Lung (tissue), 12 donors: ENCODE measurements around the gene NIPAL3. TPM values are rescaled to one million over a fixed set of nuclear protein-coding genes. Genes with fewer than 3 reads are reported as not detected.

Experiments used
- ATAC-seq: fragments of 200-7000 bp; cut with Tn5 transposase; one replicate; pipeline ENCODE4 v1.9.1; 2020; ENCODE audit warnings: moderate number of reproducible peaks; ENCODE audit not compliant: insufficient read depth, low FRiP score
- DNase-seq, 3 donors: peaks; one replicate each; pipeline ENCODE4 v3.0.0-alpha.2; 2013 to 2017
- H3K27ac ChIP-seq, 2 donors: one replicate each; pipeline ENCODE4 v1.5.1; 2013; ENCODE audit warnings: mild to moderate bottlenecking in 2 of 2, moderate library complexity in 2 of 2, control low read depth in 1 of 2, inconsistent platforms in 1 of 2, low read depth in 1 of 2, low read length in 1 of 2
- H3K27me3 ChIP-seq, 3 donors: one replicate each; pipeline ENCODE4 v1.5.1; 2013; ENCODE audit warnings: low read length in 2 of 3; ENCODE audit not compliant: control insufficient read depth in 3 of 3, insufficient read depth in 3 of 3
- H3K36me3 ChIP-seq, 4 donors: one replicate each; pipeline ENCODE4 v1.5.1; 2013; ENCODE audit warnings: low read length in 4 of 4, mild to moderate bottlenecking in 1 of 4, moderate library complexity in 1 of 4; ENCODE audit not compliant: control insufficient read depth in 4 of 4, insufficient read depth in 4 of 4
- H3K4me1 ChIP-seq, 5 donors: one replicate each; pipeline ENCODE4 v1.5.1; 2013; ENCODE audit warnings: low read length in 5 of 5, mild to moderate bottlenecking in 2 of 5, moderate library complexity in 1 of 5; ENCODE audit not compliant: control insufficient read depth in 5 of 5, insufficient read depth in 5 of 5
- H3K4me3 ChIP-seq: one replicate; pipeline ENCODE4 v1.5.1; 2013; ENCODE audit warnings: mild to moderate bottlenecking, control low read depth, moderate library complexity
- H3K9ac ChIP-seq, 2 donors: one replicate each; pipeline ENCODE4 v1.5.1; 2013; ENCODE audit warnings: low read length in 2 of 2, control low read depth in 1 of 2; ENCODE audit not compliant: insufficient read depth in 1 of 2
- H3K9me3 ChIP-seq, 4 donors: one replicate each; pipeline ENCODE4 v1.5.1; 2013; ENCODE audit warnings: low read length in 3 of 4, mild to moderate bottlenecking in 1 of 4, moderate library complexity in 1 of 4; ENCODE audit not compliant: control insufficient read depth in 4 of 4, insufficient read depth in 3 of 4
- CTCF ChIP-seq: IDR thresholded peaks from 2 replicates; pipeline ENCODE4 v1.5.1; 2012; ENCODE audit warnings: mild to moderate bottlenecking; ENCODE audit errors: control extremely low read depth, extremely low read depth
- WGBS, 2 donors: extraction: QIAGEN DNeasy Blood & Tissue Kit; methylation state at CpG; one replicate each; pipeline ENCODE4 v1.1.7; 2013; 5-methylcytosine and 5-hydroxymethylcytosine counted together
- polyA plus RNA-seq, 2 donors: library from polyadenylated mRNA; stranded (reverse); fragments of 200-250 nt; gene quantifications; one replicate each; pipeline ENCODE4 v1.2.1, GENCODE V29; 2013
- total RNA-seq, 2 donors: library from RNA; depleted of rRNA in 1 of 2; stranded (reverse); fragments of >200 nt in 1 of 2; gene quantifications; one replicate each; pipeline ENCODE4 v1.2.1, GENCODE V29; 2014 to 2021
- donor health status: control.
- donor health status: control.
- donor health status: Bipolar disorder and iron deficiency.
- donor health status: healthy.
- donor health status: DM: yes; HTN: yes; CAD: no.

Gene NIPAL3
- total and polyA plus RNA-seq, 4 donors = 11.9 to 31.8 (median 19.8) TPM

- TF ChIP-seq CTCF = no peak
- Histone ChIP-seq H3K4me3 (no peak overlapping the region), H3K27ac (no peak overlapping the region), H3K36me3 (peaks cover 0 to 14% (median 0%) of the 10 kb centered on the region in 4 donors), H3K4me1 (peaks cover 0 to 11% (median 0%) of the 10 kb centered on the region in 5 donors), H3K9me3 (no peaks in the 10 kb centered on the region), H3K27me3 (no peaks in the 10 kb centered on the region), H3K9ac (no peak overlapping the region)
- 87 to 89% methylated on average over 9 of the region's 9 CpGs for WGBS, 2 donors
- DNase-seq = peak in 1 of 3 donors; percentile 36
- no peak for ATAC-seq
Measured at GRCh38 chr1:24437631-24438396, 22.2 kb downstream of the NIPAL3 start.

GRCh38 chr1:24438423-24438901 lies 22.9 kb downstream of the NIPAL3 start:
- no peak overlapping the region for H3K9ac ChIP-seq
- H3K9me3 ChIP-seq = no peaks in the 10 kb centered on the region
- peaks cover 0 to 14% (median 0%) of the 10 kb centered on the region in 4 donors for H3K36me3 ChIP-seq
- no peak overlapping the region for H3K27ac ChIP-seq
- ATAC-seq = no peak
- no peak for TF ChIP-seq CTCF
- no peaks in the 10 kb centered on the region for H3K27me3 ChIP-seq
- peaks cover 0 to 18% (median 0%) of the 10 kb centered on the region in 5 donors for H3K4me1 ChIP-seq
- 71 to 89% methylated on average over 9 of the region's 9 CpGs for WGBS, 2 donors
- peak; percentile 11 to 29 (median 16) for DNase-seq
- no peak overlapping the region for H3K4me3 ChIP-seq

DNA sequence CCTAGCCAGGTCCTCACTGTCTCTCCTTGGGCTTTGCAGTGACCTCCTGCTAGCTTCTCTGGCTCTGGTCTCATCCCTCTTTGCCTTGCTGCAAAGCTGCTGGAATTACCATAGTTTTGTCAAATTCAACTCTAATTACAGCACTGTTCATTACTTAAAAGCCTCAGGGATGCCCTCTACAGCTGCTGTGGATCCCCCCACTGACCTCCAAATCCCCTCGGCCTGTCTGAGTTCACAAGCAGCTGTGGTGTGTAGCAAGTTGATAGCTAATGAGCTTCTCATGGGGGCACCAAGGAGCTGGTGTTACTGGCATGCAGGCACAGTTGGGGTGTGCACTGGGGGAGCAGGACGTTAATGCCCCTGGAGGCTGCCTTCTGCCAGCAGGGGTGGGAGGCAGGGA lies 24.8 kb downstream of the NIPAL3 start:
- Histone ChIP-seq H3K4me1 (peaks cover 0 to 22% (median 0%) of the 10 kb centered on the region in 5 donors), H3K9ac (no peak overlapping the region), H3K9me3 (no peaks in the 10 kb centered on the region), H3K36me3 (peaks cover 0 to 21% (median 0%) of the 10 kb centered on the region in 4 donors), H3K27ac (no peak overlapping the region), H3K4me3 (no peak overlapping the region), H3K27me3 (no peaks in the 10 kb centered on the region)
- ATAC-seq (no peak), DNase-seq (no peak)
- 94 to 95% methylated on average over 2 of the region's 2 CpGs for WGBS, 2 donors
- TF ChIP-seq CTCF = no peak
